IPS-NIHi7 (cell line): ENCODE data around the gene KATNBL1.
A peak's percentile ranks its signal among the peaks of the same experiment; 100 is the strongest.

Experiments used
- DNase-seq: peaks from one replicate; pipeline ENCODE4 v3.0.0; 2012; ENCODE audit warnings: mixed read lengths; ENCODE audit errors: extremely low spot score

Gene KATNBL1

GRCh38 chr15:34209421-34210282 is at the start of gene KATNBL1:
Gene KATNBL1, minus strand, starts transcription at chr15:34210096. Its CDS starts 46,420 bp downstream, at chr15:34163676.
- DNase-seq = peak; percentile 94

- no peak for DNase-seq
These were observed 49.7 kb upstream of the KATNBL1 start for GRCh38 chr15:34259566-34259965.

GRCh38 chr15:34258151-34258550 is 48.3 kb upstream of the KATNBL1 start:
- no peak for DNase-seq

GRCh38 chr15:34252545-34252944 is 42.6 kb upstream of the KATNBL1 start:
- no peak for DNase-seq

- DNase-seq = no peak
These were observed 38.3 kb upstream of the KATNBL1 start for GRCh38 chr15:34248190-34248589.

GRCh38 chr15:34246276-34246976 is 36.5 kb upstream of the KATNBL1 start:
- no peak for DNase-seq

GRCh38 chr15:34243226-34243625 is 33.3 kb upstream of the KATNBL1 start:
- DNase-seq = no peak

- DNase-seq = no peak
These were observed 32.4 kb upstream of the KATNBL1 start for GRCh38 chr15:34242331-34242710.

- DNase-seq = peak; percentile 44
These were observed 31.8 kb upstream of the KATNBL1 start for GRCh38 chr15:34241376-34242330.

GRCh38 chr15:34240537-34240936 is 30.6 kb upstream of the KATNBL1 start:
- DNase-seq = no peak

GRCh38 chr15:34239151-34239808 is 29.4 kb upstream of the KATNBL1 start:
- peak; percentile 14 for DNase-seq

- DNase-seq = no peak
These were observed 23.7 kb upstream of the KATNBL1 start for GRCh38 chr15:34233614-34234013.

- no peak for DNase-seq
These were observed 14.2 kb upstream of the KATNBL1 start for GRCh38 chr15:34223904-34224596.

- DNase-seq = no peak
These were observed 7.8 kb upstream of the KATNBL1 start for GRCh38 chr15:34217587-34218225.

GRCh38 chr15:34216527-34217270 is 6.8 kb upstream of the KATNBL1 start:
- DNase-seq = no peak

GRCh38 chr15:34214135-34214534 is 4.2 kb upstream of the KATNBL1 start:
- DNase-seq = peak; percentile 29

- DNase-seq = no peak
These were observed 3.8 kb upstream of the KATNBL1 start for GRCh38 chr15:34213690-34214089.

- DNase-seq = no peak
These were observed 3.9 kb downstream of the KATNBL1 start for GRCh38 chr15:34206011-34206410.

- DNase-seq = no peak
These were observed 6.0 kb downstream of the KATNBL1 start for GRCh38 chr15:34203936-34204335.
